Measurements from ENCODE around the gene OR1E1. TPM values are rescaled to one million over a fixed set of nuclear protein-coding genes. Genes with fewer than 3 reads are reported as not detected.
"Not testable (repeated sequence)": the region's sequence is repeated elsewhere in the genome, so short reads cannot be mapped to it uniquely, and the experiment has no call there.

OR1E1 gene, protein sequence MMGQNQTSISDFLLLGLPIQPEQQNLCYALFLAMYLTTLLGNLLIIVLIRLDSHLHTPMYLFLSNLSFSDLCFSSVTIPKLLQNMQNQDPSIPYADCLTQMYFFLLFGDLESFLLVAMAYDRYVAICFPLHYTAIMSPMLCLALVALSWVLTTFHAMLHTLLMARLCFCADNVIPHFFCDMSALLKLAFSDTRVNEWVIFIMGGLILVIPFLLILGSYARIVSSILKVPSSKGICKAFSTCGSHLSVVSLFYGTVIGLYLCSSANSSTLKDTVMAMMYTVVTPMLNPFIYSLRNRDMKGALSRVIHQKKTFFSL
- not detected in 2 replicates for total RNA-seq (ENCODE audit: low replicate concordance)
- long read RNA-seq, result 0 reads

DNA sequence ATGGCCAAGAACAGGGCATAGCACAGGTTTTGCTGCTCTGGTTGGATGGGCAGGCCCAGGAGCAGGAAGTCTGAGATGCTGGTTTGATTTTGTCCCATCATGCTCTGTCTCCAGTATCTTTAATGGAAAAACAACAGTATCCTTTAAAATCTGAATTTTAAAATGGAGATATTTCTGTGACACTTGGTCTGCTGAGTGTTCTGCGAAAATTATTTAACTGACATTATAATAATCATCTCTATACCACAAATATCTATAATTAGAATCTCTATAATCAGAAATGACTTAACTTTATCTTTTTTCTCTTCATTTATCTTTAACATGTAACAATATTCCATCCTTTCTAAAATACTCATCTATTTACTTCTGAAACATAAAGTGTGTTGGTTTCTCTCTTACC is at the start of gene OR1E1:
TSS of gene OR1E1 (minus strand) at position 101 of the 400 bp plus-strand sequence. CDS start at position 101, 0 bp downstream.
- H3K9me3 Mint-ChIP-seq, result peaks cover 13% of the 10 kb centered on the region
- DNase-seq (ENCODE audit: extremely low spot score, unreplicated experiment), result no peak
- no peak within 1 kb of the TSS for H3K4me3 Mint-ChIP-seq
- no peaks in the 10 kb centered on the region for H3K27me3 Mint-ChIP-seq
- no peaks in the 10 kb centered on the region for H3K36me3 Mint-ChIP-seq
- H3K27ac Mint-ChIP-seq, result no peak within 1 kb of the TSS
- TF ChIP-seq CTCF (conservative IDR thresholded peaks at IDR 0.05), result no peak
- H3K4me1 Mint-ChIP-seq (ENCODE audit: unreplicated experiment), result no peaks in the 10 kb centered on the region

GRCh38 chr17:3447625-3448024 is 49.4 kb upstream of the OR1E1 start:
- Mint-ChIP-seq H3K36me3 (no peaks in the 10 kb centered on the region), H3K27me3 (peaks cover 17% of the 10 kb centered on the region), H3K9me3 (no peaks in the 10 kb centered on the region), H3K4me3 (no peak overlapping the region), H3K27ac (no peak overlapping the region), H3K4me1 (ENCODE audit: unreplicated experiment) (no peaks in the 10 kb centered on the region)
- no peak for TF ChIP-seq CTCF (conservative IDR thresholded peaks at IDR 0.05)
- no peak for DNase-seq (ENCODE audit: extremely low spot score, unreplicated experiment)

DNA sequence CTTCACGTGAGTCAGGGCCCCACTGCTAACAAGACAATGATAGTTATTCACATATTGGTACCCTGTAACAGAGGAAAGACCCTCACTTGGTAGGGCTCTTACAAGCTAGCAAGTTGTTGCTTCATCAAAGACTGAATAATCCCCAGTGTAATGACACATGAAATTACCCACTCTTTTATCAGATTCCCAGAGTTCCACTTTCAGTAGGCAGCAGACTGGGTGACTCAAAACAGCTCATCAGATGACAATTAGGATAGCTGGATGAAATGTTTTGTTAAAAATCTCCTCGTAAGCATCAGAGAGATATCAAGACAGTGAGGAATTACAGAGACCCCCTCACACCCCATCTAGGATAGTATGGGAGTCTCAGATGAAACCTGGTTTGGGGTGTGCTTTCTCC is 42.2 kb upstream of the OR1E1 start:
- Mint-ChIP-seq H3K4me1 (ENCODE audit: unreplicated experiment) (no peaks in the 10 kb centered on the region), H3K27me3 (peaks cover 41% of the 10 kb centered on the region), H3K9me3 (no peaks in the 10 kb centered on the region), H3K27ac (no peak overlapping the region), H3K36me3 (no peaks in the 10 kb centered on the region), H3K4me3 (no peak overlapping the region)
- no peak for DNase-seq (ENCODE audit: extremely low spot score, unreplicated experiment)
- TF ChIP-seq CTCF (conservative IDR thresholded peaks at IDR 0.05), result no peak

DNA sequence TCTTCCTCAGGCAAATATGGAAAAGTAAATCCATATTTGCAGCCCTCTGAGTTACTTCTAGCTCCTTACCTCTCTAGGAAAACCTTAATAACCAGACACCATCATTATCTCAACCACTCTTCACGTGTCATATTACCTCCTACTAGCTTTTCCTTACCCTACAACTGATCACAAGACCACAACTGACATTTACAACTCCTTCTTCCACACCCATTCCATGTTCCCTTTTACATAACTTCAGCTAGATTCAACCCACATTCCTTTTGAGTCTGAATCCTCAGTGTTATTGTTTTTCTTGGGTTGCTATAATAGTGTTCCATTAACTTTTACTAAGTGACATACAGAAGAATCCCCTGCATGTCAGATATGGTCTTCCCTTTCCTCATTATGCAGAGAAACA is 40.2 kb upstream of the OR1E1 start:
- H3K9me3 Mint-ChIP-seq, result peaks cover 5% of the 10 kb centered on the region
- H3K4me3 Mint-ChIP-seq, result no peak overlapping the region
- peaks cover 35% of the 10 kb centered on the region for H3K27me3 Mint-ChIP-seq
- no peak for TF ChIP-seq CTCF (conservative IDR thresholded peaks at IDR 0.05)
- no peak for DNase-seq (ENCODE audit: extremely low spot score, unreplicated experiment)
- H3K4me1 Mint-ChIP-seq (ENCODE audit: unreplicated experiment), result no peaks in the 10 kb centered on the region
- no peaks in the 10 kb centered on the region for H3K36me3 Mint-ChIP-seq
- H3K27ac Mint-ChIP-seq, result no peak overlapping the region

DNA sequence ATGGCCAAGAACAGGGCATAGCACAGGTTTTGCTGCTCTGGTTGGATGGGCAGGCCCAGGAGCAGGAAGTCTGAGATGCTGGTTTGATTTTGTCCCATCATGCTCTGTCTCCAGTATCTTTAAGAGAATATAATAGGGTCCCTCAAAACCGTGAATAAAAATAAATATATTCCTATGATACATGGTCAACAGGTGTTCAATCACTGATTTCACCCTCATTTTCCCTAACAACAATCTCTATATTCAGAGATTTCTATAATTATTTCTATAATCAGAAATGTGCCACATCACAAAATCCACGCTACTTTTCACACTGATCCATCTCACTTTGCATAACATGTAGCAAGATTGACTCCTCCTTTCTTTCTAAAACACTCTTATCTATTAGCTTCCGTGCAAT is 35.5 kb upstream of the OR1E1 start, which contains the start of gene OR1E2:
TSS of gene OR1E2 (minus strand) at position 101 of the 400 bp plus-strand sequence. CDS start at position 101, 0 bp downstream.
- H3K27ac Mint-ChIP-seq, result no peak within 1 kb of the TSS
- TF ChIP-seq CTCF (conservative IDR thresholded peaks at IDR 0.05), result no peak
- no peak for DNase-seq (ENCODE audit: extremely low spot score, unreplicated experiment)
- no peaks in the 10 kb centered on the region for H3K36me3 Mint-ChIP-seq
- H3K9me3 Mint-ChIP-seq, result peaks cover 5% of the 10 kb centered on the region
- no peak within 1 kb of the TSS for H3K4me3 Mint-ChIP-seq
- H3K27me3 Mint-ChIP-seq, result peaks cover 11% of the 10 kb centered on the region
- H3K4me1 Mint-ChIP-seq (ENCODE audit: unreplicated experiment), result no peaks in the 10 kb centered on the region

DNA sequence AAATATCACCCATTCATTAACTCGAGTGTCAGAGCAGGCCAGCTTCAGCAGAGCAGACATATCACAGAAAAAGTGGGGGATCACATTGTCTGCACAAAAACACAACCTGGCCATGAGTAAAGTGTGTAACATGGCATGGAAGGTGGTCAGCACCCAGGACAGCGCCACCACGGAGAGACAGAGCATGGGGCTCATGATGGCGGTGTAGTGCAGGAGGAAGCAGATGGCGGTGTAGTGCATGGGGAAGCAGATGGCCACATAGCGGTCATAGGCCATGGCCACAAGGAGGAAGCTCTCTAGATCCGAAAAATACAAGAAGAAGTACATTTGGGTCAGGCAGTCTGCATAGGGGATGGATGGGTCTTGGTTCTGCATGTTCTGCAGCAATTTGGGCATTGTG is 35.0 kb upstream of the OR1E1 start:
- not testable (repeated sequence) for H3K4me3 Mint-ChIP-seq; DNase-seq (ENCODE audit: extremely low spot score, unreplicated experiment); H3K9me3 Mint-ChIP-seq; H3K27me3 Mint-ChIP-seq; H3K27ac Mint-ChIP-seq; H3K36me3 Mint-ChIP-seq; H3K4me1 Mint-ChIP-seq (ENCODE audit: unreplicated experiment)
